IMR-90 (cell line): Measurements from ENCODE around the gene TOGARAM1. TPM values are rescaled to one million over a fixed set of nuclear protein-coding genes. Genes with fewer than 3 reads are reported as not detected.

Experiments
- ATAC-seq: fragments of 200-7000 bp; cut with Tn5 transposase; 2 replicates; pipeline ENCODE4 v1.9.1; 2020; ENCODE audit warnings: low read depth, mild to moderate bottlenecking, moderate library complexity
- BruUV-seq: library from RNA; stranded (reverse); fragments of 400-500 nt; replicated peaks from 2 replicates; lab custom pipeline; 2021; lab: Mats Ljungman, UMichigan
- CTCF ChIA-PET: fragments of 300-600 bp; formaldehyde crosslinking; extraction: SDS; loops from one replicate; lab custom pipeline; 2021; ENCODE audit warnings: antibody characterized with exemption; lab: Yijun Ruan, JAX
- POLR2A ChIA-PET: fragments of 300-600 bp; sonication (Branson Sonifier 250); formaldehyde crosslinking; loops from one replicate; lab custom pipeline; 2022; ENCODE audit warnings: antibody characterized with exemption; ENCODE audit not compliant: unreplicated experiment; lab: Charles Lee
- DNase-seq: peaks from one replicate; pipeline ENCODE4 v3.0.0; 2013
- H2AFZ ChIP-seq: replicated peaks from 2 replicates; pipeline ENCODE3; 2013; ENCODE audit warnings: low read length, mild to moderate bottlenecking; ENCODE audit not compliant: poor library complexity
- H2AK5ac ChIP-seq: 2 replicates; pipeline ENCODE4 v1.6.1; 2013; ENCODE audit warnings: low read depth, low read length, inconsistent platforms
- H2AK9ac ChIP-seq: replicated peaks from 2 replicates; pipeline ENCODE3; 2013; ENCODE audit warnings: mild to moderate bottlenecking, low read depth, low read length, moderate library complexity; ENCODE audit not compliant: poor library complexity
- H2BK120ac ChIP-seq: 2 replicates; pipeline ENCODE4 v1.6.1; 2013; ENCODE audit warnings: low read depth, low read length, inconsistent platforms
- H2BK15ac ChIP-seq: 3 replicates; pipeline ENCODE4 v1.6.1; 2013; ENCODE audit warnings: low read depth, low read length, inconsistent platforms
- H2BK20ac ChIP-seq: 2 replicates; pipeline ENCODE4 v1.6.1; 2013; ENCODE audit warnings: low read depth, mild to moderate bottlenecking, inconsistent platforms, low read length, moderate library complexity
- H2BK5ac ChIP-seq: 2 replicates; pipeline ENCODE4 v1.6.1; 2013; ENCODE audit warnings: mild to moderate bottlenecking, low read depth, low read length, inconsistent platforms; ENCODE audit not compliant: poor library complexity, severe bottlenecking
- H3K14ac ChIP-seq: replicated peaks from 2 replicates; pipeline ENCODE4 v1.6.1; 2013; ENCODE audit warnings: low read depth, low read length, inconsistent platforms
- H3K18ac ChIP-seq: 2 replicates; pipeline ENCODE4 v1.6.1; 2013; ENCODE audit warnings: low read depth, low read length, control low read depth
- H3K23ac ChIP-seq: 2 replicates; pipeline ENCODE4 v1.6.1; 2013; ENCODE audit warnings: low read depth, low read length, inconsistent platforms
- H3K27ac ChIP-seq: 2 replicates; pipeline ENCODE4 v1.5.1; 2013; ENCODE audit warnings: mild to moderate bottlenecking, control low read depth, low read length; ENCODE audit not compliant: insufficient read depth
- H3K27me3 ChIP-seq: 2 replicates; pipeline ENCODE4 v1.6.1; 2013; ENCODE audit warnings: low read length; ENCODE audit not compliant: control insufficient read depth, insufficient read depth
- H3K36me3 ChIP-seq: 2 replicates; pipeline ENCODE4 v1.6.1; 2013; ENCODE audit warnings: low read length, mixed read lengths; ENCODE audit not compliant: control insufficient read depth, insufficient read depth
- H3K4ac ChIP-seq: 2 replicates; pipeline ENCODE4 v1.6.1; 2013; ENCODE audit warnings: low read depth, low read length, inconsistent platforms
- H3K4me1 ChIP-seq: 2 replicates; pipeline ENCODE4 v1.6.1; 2013; ENCODE audit warnings: low read length, mixed read lengths; ENCODE audit not compliant: control insufficient read depth, insufficient read depth
- H3K4me2 ChIP-seq: 2 replicates; pipeline ENCODE4 v1.6.1; 2013; ENCODE audit warnings: low read depth, mild to moderate bottlenecking, control low read depth, low read length, moderate library complexity
- H3K4me3 ChIP-seq: 2 replicates; pipeline ENCODE4 v1.5.1; 2013; ENCODE audit warnings: low read depth, mild to moderate bottlenecking, control low read depth, low read length, moderate library complexity; ENCODE audit not compliant: insufficient read depth
- H3K56ac ChIP-seq: 2 replicates; pipeline ENCODE4 v1.6.1; 2013; ENCODE audit warnings: low read length, inconsistent platforms; ENCODE audit not compliant: insufficient read depth; ENCODE audit errors: extremely low read depth
- H3K79me1 ChIP-seq, 2 experiments: 2 replicates each; pipeline ENCODE4 v1.6.1; 2013; ENCODE audit warnings: low read length in 2 of 2, inconsistent platforms in 1 of 2, low read depth in 1 of 2
- H3K9ac ChIP-seq: 2 replicates; pipeline ENCODE4 v1.6.1; 2013; ENCODE audit warnings: low read depth, low read length, control low read depth
- H3K9me1 ChIP-seq: 2 replicates; pipeline ENCODE4 v1.6.1; 2013; ENCODE audit warnings: low read length, inconsistent platforms; ENCODE audit not compliant: insufficient read depth
- H3K9me3 ChIP-seq: 2 replicates; pipeline ENCODE4 v1.6.1; 2013; ENCODE audit warnings: low read length; ENCODE audit not compliant: control insufficient read depth, insufficient read depth
- H4K20me1 ChIP-seq: 2 replicates; pipeline ENCODE4 v1.6.1; 2013; ENCODE audit warnings: low read length, inconsistent platforms; ENCODE audit not compliant: insufficient read depth
- H4K5ac ChIP-seq: 2 replicates; pipeline ENCODE4 v1.6.1; 2013; ENCODE audit warnings: mild to moderate bottlenecking, low read depth, low read length, control low read depth
- H4K8ac ChIP-seq, 2 experiments: 2 replicates each; pipeline ENCODE4 v1.6.1; 2013; ENCODE audit warnings: low read depth in 2 of 2, low read length in 2 of 2, control low read depth in 1 of 2, inconsistent platforms in 1 of 2
- H4K91ac ChIP-seq: 2 replicates; pipeline ENCODE4 v1.6.1; 2013; ENCODE audit warnings: low read depth, low read length, inconsistent platforms; ENCODE audit not compliant: insufficient read depth
- FOS ChIP-seq: fragments of 150-350 bp; IDR thresholded peaks from 2 replicates; pipeline ENCODE4 v1.6.1; 2016; ENCODE audit warnings: low read depth, low read length
- RFX5 ChIP-seq: IDR thresholded peaks from 2 replicates; pipeline ENCODE4 v1.8.0; 2012; ENCODE audit warnings: low read depth, mild to moderate bottlenecking, low read length, moderate library complexity
- WGBS, 2 experiments: methylation state at CpG; one replicate each; pipeline versions ENCODE4 v1.1.5 to v1.1.7; 2013; ENCODE audit warnings: missing lambda C conversion rate in 2 of 2; ENCODE audit not compliant: insufficient read length in 1 of 2; ENCODE audit errors: extremely low coverage in 2 of 2; 5-methylcytosine and 5-hydroxymethylcytosine counted together
- dilution Hi-C: fragments of 300-500 bp; cut with HindIII; formaldehyde crosslinking; loops from one replicate; pipeline ENCODE4 v1.14.3; 2018; ENCODE audit warnings: low sequenced_read_pairs; ENCODE audit not compliant: unreplicated experiment
- in situ Hi-C: fragments of 300-500 bp; cut with MboI; formaldehyde crosslinking; loops from 3 replicates; pipeline ENCODE4 v1.14.3; 2019; ENCODE audit warnings: low sequenced_read_pairs, inconsistent platforms, mixed read lengths
- intact Hi-C: fragments of 100-400 bp; cut with micrococcal nuclease; formaldehyde crosslinking; loops from 2 replicates; pipeline ENCODE4 v1.10.0; 2022
- polyA plus RNA-seq, 3 experiments: library from polyadenylated mRNA; depleted of rRNA; stranded (reverse); fragments of >200 nt; gene quantifications; 2 replicates each; pipeline ENCODE4 v1.2.3, GENCODE V29; 2012; ENCODE audit warnings: low replicate concordance in 1 of 3
- total RNA-seq: library from RNA; depleted of rRNA; stranded (reverse); fragments of >200 nt; gene quantifications from 2 replicates; pipeline ENCODE4 v1.2.3, GENCODE V29; 2012

Gene TOGARAM1
- total and polyA plus RNA-seq, 2 of the 4 experiments (the other 2 are of a cell fraction): 3.1 to 13.4 TPM

- H3K27ac ChIP-seq: no peak overlapping the region
- H3K4me2 ChIP-seq: no peak overlapping the region
- H2BK15ac ChIP-seq: no peak overlapping the region
- no peak overlapping the region for H3K14ac ChIP-seq
- no peak overlapping the region for H4K91ac ChIP-seq
- H4K8ac ChIP-seq: no peak overlapping the region
- intact Hi-C loops: no loop called here
- H2BK5ac ChIP-seq: no peak overlapping the region
- no peaks in the 10 kb centered on the region for H3K4me1 ChIP-seq
- H3K9me3 ChIP-seq: no peaks in the 10 kb centered on the region
- ChIA-PET POLR2A (no interaction called here), CTCF (interaction anchor here (0.6 kb wide), 1 partner anchor 9 kb away, joined by 3 read pairs; no protein-coding TSS in a partner anchor)
- peaks cover 9% of the 10 kb centered on the region for H3K36me3 ChIP-seq
- H4K20me1 ChIP-seq: no peaks in the 10 kb centered on the region
- no peak overlapping the region for H2AFZ ChIP-seq
- 91% methylated on average over 1 of the region's 5 CpGs; no CpG with 5 or more reads in 1 of the 2 experiments for WGBS, 2 experiments
- ATAC-seq (no peak), DNase-seq (no peak)
- H3K18ac ChIP-seq: no peak overlapping the region
- H4K5ac ChIP-seq: no peak overlapping the region
- no peak overlapping the region for H3K9ac ChIP-seq
- H3K27me3 ChIP-seq: no peaks in the 10 kb centered on the region
- no peak overlapping the region for H3K23ac ChIP-seq
- no peak overlapping the region for H3K4me3 ChIP-seq
- H2BK20ac ChIP-seq: no peak overlapping the region
- H3K56ac ChIP-seq: no peak overlapping the region
- H3K4ac ChIP-seq: no peak overlapping the region
- H2AK9ac ChIP-seq: no peak overlapping the region
- BruUV-seq: no TSS peak
- H2BK120ac ChIP-seq: no peak overlapping the region
- H3K79me1 ChIP-seq: no peaks in the 10 kb centered on the region
- TF ChIP-seq FOS: no peak
- no peak for TF ChIP-seq RFX5
- dilution Hi-C loops: no loop called here
- H3K9me1 ChIP-seq: no peaks in the 10 kb centered on the region
- in situ Hi-C loops: no loop called here
- H2AK5ac ChIP-seq: no peak overlapping the region
Observed at GRCh38 chr14:45041641-45042040, 79.7 kb downstream of the TOGARAM1 start.
